Effector CD8-positive, alpha-beta T cell (primary cell): ENCODE measurements around the gene GRAMD1A.
"Not testable (repeated sequence)": the region's sequence is repeated elsewhere in the genome, so short reads cannot be mapped to it uniquely, and the experiment has no call there.

Source experiments
- DNase-seq: peaks from one replicate; lab custom pipeline; 2025; lab: John Stamatoyannopoulos, UW

Gene GRAMD1A

DNA sequence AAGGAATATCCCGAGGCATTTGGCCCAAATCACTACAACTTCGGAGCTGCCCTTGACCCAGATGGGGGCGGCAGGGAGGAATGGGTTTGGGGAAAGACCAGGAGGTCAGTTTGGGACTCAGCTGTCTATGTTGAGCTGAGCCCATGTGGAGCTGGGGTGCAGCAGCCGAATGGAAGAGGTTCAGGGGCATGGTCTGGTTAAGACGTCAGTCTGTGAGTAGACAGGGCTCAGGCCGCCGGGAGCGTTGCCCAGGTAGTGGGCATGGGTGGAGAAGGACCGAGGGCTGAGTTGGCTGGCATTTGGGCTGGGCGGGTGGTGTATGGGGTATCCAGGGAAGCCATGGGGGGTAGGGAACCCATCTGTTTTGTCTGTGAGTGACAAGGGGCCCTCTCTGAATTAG is 20.9 kb downstream of the GRAMD1A start:
- DNase-seq: no peak

GRCh38 chr19:35021596-35021995 is 21.5 kb downstream of the GRAMD1A start:
- DNase-seq: no peak

- no peak for DNase-seq
Measured at GRCh38 chr19:35022460-35022859, 22.3 kb downstream of the GRAMD1A start.

DNA sequence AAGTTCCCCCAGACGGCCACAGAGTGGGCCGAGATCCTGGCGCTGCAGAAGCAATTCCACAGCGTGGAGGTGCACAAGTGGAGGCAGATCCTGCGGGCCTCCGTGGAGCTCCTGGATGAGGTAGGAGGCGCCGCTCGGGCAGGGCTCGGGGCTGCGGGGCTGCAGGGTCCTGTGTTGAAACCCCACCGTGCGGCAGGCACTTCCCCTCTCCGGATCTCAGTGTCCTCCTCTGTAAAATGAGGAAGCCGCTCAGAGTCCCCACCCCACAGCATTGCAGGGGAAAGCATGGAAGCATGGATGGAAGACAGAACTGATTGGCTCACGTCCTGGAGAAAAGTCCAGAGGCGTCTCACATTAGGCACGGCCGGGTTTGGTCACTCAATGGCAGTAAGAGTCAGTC is 23.3 kb downstream of the GRAMD1A start:
- DNase-seq: no peak

GRCh38 chr19:35024095-35024494 is 24.0 kb downstream of the GRAMD1A start:
- no peak for DNase-seq

DNA sequence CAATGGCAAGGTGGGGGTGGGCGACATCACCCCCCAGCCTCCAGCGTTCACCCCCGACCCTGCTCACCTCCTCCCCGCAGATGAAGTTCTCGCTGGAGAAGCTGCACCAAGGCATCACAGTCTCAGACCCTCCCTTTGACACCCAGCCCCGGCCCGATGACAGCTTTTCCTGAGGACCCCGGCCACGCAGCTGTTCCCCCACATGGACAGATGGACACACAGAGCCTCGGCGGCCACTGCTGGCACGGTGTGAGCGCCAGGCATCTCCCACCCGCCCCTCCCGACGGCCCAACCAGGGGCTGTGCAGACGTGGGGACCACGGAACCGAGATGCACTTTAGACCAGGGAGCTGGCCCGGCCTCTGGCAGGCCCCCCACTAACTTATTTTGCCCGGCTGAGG is 25.8 kb downstream of the GRAMD1A start:
- DNase-seq: no peak

DNA sequence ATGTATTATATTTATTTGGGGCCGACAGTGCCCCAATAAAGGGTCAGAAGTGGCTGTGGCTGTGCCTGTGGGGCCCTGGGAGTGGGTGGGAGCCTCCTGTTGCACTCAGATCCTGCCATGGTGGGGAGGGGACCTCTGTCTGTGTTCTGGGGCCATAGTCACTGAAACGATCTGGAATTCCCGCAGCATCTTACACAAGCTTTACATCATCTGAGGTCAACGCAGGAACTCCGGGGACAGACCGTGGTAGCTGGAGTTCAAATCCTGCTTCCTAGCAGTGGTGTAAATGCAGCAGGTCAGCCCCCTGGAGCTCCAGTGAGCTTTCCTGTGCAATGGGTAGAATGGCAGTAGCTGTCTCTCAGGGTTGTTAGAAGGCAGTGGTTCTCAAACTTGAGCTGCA is 26.3 kb downstream of the GRAMD1A start:
- DNase-seq: no peak

- DNase-seq: no peak
Measured at GRCh38 chr19:35027009-35027408, 26.9 kb downstream of the GRAMD1A start.

DNA sequence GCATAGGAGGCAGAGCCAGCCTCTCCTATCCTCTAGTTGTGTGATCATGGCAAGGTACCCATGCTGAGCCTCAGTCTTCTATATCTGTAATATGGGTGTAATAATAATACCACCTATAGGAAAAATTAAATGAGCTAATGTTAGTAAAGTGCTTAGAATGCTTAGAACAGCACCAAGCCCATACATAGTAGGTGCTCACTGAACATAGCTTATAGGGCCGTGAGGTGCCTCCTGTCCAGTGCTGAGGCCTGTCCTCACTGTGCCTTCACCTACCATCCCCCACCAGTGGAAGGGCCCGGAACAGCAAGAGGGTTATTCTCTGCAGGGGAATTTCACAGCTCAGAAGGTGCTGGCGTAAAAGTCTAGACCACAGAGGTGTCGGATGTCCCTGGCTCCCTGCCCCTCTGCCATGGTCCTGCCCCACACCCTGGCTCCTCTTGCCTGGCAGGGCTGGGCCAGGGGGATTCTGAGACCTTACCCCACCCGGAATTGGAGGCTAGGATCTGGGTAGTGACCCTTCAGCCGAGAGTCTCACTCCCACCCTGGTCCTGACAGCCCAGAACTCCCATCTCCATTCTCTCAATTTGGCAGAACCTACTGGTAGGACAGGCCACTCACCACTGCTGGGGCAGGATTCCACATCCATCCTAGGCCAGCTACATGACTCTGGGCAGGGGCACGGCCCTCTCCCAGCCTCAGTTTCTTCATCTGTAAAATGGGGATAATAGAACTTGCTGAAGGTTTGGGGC is 27.9 kb downstream of the GRAMD1A start:
- DNase-seq: no peak

GRCh38 chr19:35028600-35028885 is 28.4 kb downstream of the GRAMD1A start:
- not testable (repeated sequence) for DNase-seq

GRCh38 chr19:35029275-35029736 is 29.2 kb downstream of the GRAMD1A start:
- not testable (repeated sequence) for DNase-seq

- no peak for DNase-seq
Measured at GRCh38 chr19:35029737-35030256, 29.7 kb downstream of the GRAMD1A start.

- peak; percentile 9 for DNase-seq
Measured at GRCh38 chr19:35030257-35031071, 30.3 kb downstream of the GRAMD1A start, which contains the start of gene SCN1B. SCN1B (plus strand) TSS chr19:35030470; CDS start chr19:35030821, 351 bp downstream.

DNA sequence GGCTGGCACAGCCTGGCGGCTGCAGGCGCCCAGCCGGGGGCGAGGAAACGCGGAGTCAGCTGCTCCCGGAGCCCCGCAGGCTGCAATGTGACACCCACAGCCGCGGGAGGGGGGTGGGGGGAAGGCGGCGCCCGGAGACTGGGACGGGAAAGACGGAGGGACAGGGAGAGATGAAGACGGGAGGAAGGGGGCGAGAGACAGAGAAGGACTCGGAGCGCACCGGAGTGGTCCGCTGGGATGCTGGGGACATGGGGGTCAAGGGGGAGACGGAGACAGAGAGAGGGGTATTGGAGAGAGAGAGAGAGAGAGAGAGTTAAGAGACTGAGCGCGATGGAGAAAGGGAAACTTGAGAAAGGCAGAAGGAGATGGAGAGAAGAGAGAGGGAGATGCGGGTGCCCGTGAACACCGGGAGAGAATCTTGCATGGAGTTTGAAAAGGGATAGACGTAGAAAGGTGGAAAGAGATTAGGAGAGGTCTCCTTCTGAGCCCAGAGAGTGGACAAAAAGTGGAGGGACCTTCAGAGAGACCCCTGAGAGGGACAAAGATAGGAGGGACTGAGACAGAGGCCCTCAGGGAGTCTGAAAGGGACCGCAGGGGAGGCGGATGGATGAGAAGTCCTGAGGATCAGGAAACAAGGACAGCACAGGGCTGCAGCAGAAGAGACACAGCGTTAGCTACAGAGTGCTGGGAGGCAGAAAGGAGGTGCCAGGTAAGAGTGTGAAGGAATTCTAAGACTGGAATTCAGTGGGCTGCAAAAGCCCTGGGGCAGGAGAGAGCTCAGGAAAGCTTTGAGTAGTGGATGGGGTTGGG is 31.2 kb downstream of the GRAMD1A start:
- no peak for DNase-seq

- no peak for DNase-seq
Measured at GRCh38 chr19:35032356-35032865, 32.3 kb downstream of the GRAMD1A start.

DNA sequence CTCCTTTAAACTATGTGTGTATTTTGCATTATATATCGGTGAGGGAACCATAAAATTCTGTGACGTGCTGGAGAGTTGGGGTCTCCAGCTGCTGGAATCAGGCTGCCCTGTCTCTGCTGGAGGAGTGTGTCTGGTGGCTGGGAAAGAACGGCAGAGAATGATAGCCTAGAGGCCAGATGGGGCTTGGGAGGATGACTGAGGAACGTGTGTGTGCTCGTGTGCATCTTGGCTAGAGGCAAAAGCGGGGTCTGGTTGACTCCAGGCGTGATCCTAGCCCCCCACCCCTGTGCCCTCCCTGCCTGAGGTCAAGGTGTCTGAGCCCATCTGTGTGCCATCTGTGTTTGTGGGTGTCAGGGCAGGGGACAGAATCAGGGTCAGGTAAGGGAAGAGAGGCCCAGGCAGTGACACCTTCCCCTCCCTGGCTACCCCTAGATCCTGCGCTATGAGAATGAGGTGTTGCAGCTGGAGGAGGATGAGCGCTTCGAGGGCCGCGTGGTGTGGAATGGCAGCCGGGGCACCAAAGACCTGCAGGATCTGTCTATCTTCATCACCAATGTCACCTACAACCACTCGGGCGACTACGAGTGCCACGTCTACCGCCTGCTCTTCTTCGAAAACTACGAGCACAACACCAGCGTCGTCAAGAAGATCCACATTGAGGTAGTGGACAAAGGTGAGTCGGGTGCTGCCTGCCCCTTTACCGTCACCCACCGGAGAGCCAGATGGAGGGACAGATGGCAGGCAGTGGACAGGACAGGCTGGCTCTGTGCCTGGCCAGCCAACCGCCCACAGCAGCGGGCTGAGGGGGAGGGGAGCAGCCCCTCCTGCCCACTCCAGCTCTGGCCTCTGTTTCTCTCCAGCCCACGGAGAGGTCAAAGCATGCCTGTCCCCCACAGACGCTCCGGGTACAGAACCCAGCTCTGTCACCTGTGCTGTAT is 33.2 kb downstream of the GRAMD1A start:
- no peak for DNase-seq

DNA sequence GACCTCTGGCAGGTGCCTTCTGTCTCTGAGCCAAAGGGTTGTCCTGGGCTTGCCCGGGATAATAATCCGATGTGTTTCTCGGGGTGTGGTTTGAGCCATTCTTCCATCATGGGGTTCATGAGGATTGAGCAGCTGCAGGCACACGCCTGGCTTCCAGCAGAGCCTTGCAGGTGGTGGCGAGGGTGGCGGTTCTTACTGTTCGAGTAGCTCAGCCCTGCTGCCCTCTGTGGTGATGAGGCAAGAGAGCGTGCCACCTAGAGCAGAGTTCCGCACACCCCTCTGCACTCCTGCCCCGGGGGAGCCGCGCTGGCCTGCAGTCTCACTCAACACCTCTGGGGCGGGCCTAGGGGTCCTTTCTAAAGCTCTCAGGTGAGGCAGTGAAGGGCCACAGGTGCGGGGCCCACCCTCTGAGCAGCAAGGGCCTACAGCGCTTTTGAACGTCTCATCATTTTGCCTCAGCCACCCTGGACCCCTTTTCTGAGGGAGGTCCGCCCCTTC is 33.9 kb downstream of the GRAMD1A start:
- no peak for DNase-seq

DNA sequence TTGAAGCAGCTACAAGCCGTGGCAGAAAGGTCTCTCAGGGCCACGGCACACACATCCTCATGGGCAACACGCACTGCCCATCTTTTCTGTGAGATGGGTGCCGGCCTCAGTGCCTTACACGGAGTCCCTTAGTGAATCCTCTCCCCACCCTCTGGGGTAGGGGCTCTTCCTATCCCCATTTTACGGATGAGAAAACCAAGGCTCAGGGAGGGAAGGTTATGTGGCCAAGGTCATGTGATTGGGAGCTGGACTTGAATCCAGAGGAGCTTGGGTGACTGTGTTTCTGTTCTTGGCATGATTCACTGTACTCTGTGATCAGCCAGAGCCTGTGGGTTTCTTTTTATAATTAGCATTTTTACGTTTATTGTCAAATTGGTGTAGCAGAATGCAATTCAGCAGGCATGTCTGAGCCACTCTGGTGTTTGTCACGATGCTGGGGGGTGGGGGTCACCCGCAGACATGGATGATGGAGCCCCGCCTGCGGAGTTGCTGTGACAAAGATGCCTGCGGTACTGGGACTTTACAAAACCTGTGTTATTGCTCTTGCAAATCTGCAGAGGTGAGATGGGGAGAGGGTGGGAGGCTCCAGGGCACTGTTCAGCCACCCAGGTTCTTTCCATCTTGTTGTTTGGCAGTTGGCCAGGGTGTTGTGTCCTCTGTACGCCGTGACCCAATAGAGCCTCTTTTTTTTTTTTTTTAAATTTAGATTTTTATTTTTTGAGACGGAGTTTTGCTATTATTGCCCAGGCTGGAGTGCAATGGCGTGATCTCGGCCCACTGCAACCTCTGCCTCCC is 34.7 kb downstream of the GRAMD1A start:
- no peak for DNase-seq

GRCh38 chr19:35037716-35038622 is 37.8 kb downstream of the GRAMD1A start:
- DNase-seq: no peak
